Measurements from ENCODE around the gene METTL23.
"Not testable (repeated sequence)": the region's sequence is repeated elsewhere in the genome, so short reads cannot be mapped to it uniquely, and the experiment has no call there.

Gene METTL23

GRCh38 chr17:76735586-76736348, 9.1 kb downstream of the METTL23 start:
- FAIRE-seq, result no peak

GRCh38 chr17:76736349-76737081, 9.9 kb downstream of the METTL23 start:
- no peak for FAIRE-seq

GRCh38 chr17:76737082-76737675, 10.5 kb downstream of the METTL23 start, which contains the start of gene SRSF2:
Gene SRSF2 (minus strand): TSS chr17:76737331. CDS start chr17:76737160, 171 bp downstream.
- FAIRE-seq, result no peak

GRCh38 chr17:76737676-76738467, 11.2 kb downstream of the METTL23 start, which contains the start of gene MFSD11:
Gene MFSD11 (plus strand): TSS chr17:76738119. CDS start chr17:76738353, 234 bp downstream.
- FAIRE-seq, result no peak

- FAIRE-seq, result no peak
Observed at GRCh38 chr17:76738468-76738850, 11.8 kb downstream of the METTL23 start.

GRCh38 chr17:76739568-76740115, 13.0 kb downstream of the METTL23 start:
- FAIRE-seq, result not testable (repeated sequence)

GRCh38 chr17:76740329-76741118, 13.9 kb downstream of the METTL23 start:
- no peak for FAIRE-seq

GRCh38 chr17:76742958-76743357, 16.3 kb downstream of the METTL23 start:
- FAIRE-seq, result no peak

GRCh38 chr17:76744747-76745146, 18.1 kb downstream of the METTL23 start:
- FAIRE-seq, result no peak

GRCh38 chr17:76745785-76746184, 19.1 kb downstream of the METTL23 start:
- not testable (repeated sequence) for FAIRE-seq

GRCh38 chr17:76747716-76748363, 21.2 kb downstream of the METTL23 start:
- no peak for FAIRE-seq

- no peak for FAIRE-seq
Observed at GRCh38 chr17:76748657-76749056, 22.0 kb downstream of the METTL23 start.

- no peak for FAIRE-seq
Observed at GRCh38 chr17:76751416-76751993, 24.9 kb downstream of the METTL23 start.

- no peak for FAIRE-seq
Observed at GRCh38 chr17:76752006-76752405, 25.4 kb downstream of the METTL23 start.

GRCh38 chr17:76753061-76753961, 26.7 kb downstream of the METTL23 start:
- FAIRE-seq, result no peak

GRCh38 chr17:76755285-76755684, 28.6 kb downstream of the METTL23 start:
- no peak for FAIRE-seq

- no peak for FAIRE-seq
Observed at GRCh38 chr17:76757256-76757655, 30.6 kb downstream of the METTL23 start.

- FAIRE-seq, result no peak
Observed at GRCh38 chr17:76758570-76758969, 31.9 kb downstream of the METTL23 start.

- FAIRE-seq, result no peak
Observed at GRCh38 chr17:76772842-76773525, 46.3 kb downstream of the METTL23 start.

Measured in colon (tissue), 2 donors.